HG03108 (cell line): ENCODE results near the gene RSPRY1.

Source experiments
- ATAC-seq: cut with Tn5 transposase; IDR thresholded peaks from one replicate; pipeline ENCODE4 v1.9.1; 2021; ENCODE audit warnings: moderate library complexity; ENCODE audit not compliant: unreplicated experiment

RSPRY1 gene

GRCh38 chr16:57216968-57217367 lies 30.8 kb downstream of the RSPRY1 start:
- no peak for ATAC-seq

GRCh38 chr16:57223057-57223456 lies 36.9 kb downstream of the RSPRY1 start:
- no peak for ATAC-seq

- ATAC-seq = no peak
Observed at GRCh38 chr16:57224651-57225335, 38.7 kb downstream of the RSPRY1 start.

- ATAC-seq = no peak
Observed at GRCh38 chr16:57225978-57226377, 39.8 kb downstream of the RSPRY1 start.

- ATAC-seq = no peak
Observed at GRCh38 chr16:57226701-57227621, 40.8 kb downstream of the RSPRY1 start.

GRCh38 chr16:57229079-57229478 lies 43.0 kb downstream of the RSPRY1 start:
- no peak for ATAC-seq

- no peak for ATAC-seq
Observed at GRCh38 chr16:57231821-57232350, 45.8 kb downstream of the RSPRY1 start.

GRCh38 chr16:57233944-57234706 lies 48.0 kb downstream of the RSPRY1 start:
- no peak for ATAC-seq

- ATAC-seq = no peak
Observed at GRCh38 chr16:57234707-57235092, 48.6 kb downstream of the RSPRY1 start.

GRCh38 chr16:57235128-57236021 lies 49.2 kb downstream of the RSPRY1 start:
- no peak for ATAC-seq

GRCh38 chr16:57236022-57236350 lies 49.9 kb downstream of the RSPRY1 start:
- ATAC-seq = no peak

- ATAC-seq = no peak
Observed at GRCh38 chr16:57238682-57239081, 52.6 kb downstream of the RSPRY1 start.

GRCh38 chr16:57239107-57239506 lies 53.0 kb downstream of the RSPRY1 start:
- ATAC-seq = no peak

- no peak for ATAC-seq
Observed at GRCh38 chr16:57240851-57241250, 54.7 kb downstream of the RSPRY1 start.

- ATAC-seq = no peak
Observed at GRCh38 chr16:57242650-57243049, 56.5 kb downstream of the RSPRY1 start.

- ATAC-seq = no peak
Observed at GRCh38 chr16:57244463-57244766, 58.3 kb downstream of the RSPRY1 start.

- ATAC-seq = peak; percentile 96
Observed at GRCh38 chr16:57244767-57245471, 58.8 kb downstream of the RSPRY1 start, which contains the start of gene ARL2BP. TSS of gene ARL2BP (plus strand) at chr16:57245259. CDS start at chr16:57245368, 109 bp downstream.

- ATAC-seq = no peak
Observed at GRCh38 chr16:57245472-57246113, 59.5 kb downstream of the RSPRY1 start.

- no peak for ATAC-seq
Observed at GRCh38 chr16:57251352-57251751, 65.2 kb downstream of the RSPRY1 start.
